HK-2 (cell line): ENCODE results near the gene RASSF10.

Experiments
- DNase-seq: peaks from one replicate; pipeline ENCODE4 v3.0.0-alpha.2; 2018; ENCODE audit not compliant: unreplicated experiment

The RASSF10 gene

DNA sequence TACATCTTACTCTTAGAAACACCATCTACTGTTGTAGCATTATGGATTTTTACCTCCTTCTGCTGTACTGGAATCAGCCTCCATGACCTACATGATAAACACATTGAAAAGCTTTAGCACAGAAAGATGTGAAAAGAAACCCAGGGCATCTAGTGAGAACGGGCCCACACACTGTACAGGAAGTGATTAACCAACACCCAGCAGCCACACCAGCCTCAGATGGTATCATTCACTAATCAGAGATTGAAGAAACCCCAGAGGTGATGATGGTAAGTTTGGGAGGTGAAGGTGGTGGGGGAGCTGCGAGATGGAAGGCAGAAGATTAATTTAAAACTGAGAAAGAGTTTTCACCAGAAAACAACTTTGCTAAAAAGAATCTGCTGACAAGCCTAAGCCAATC, 46.1 kb downstream of the RASSF10 start:
- DNase-seq = no peak

DNA sequence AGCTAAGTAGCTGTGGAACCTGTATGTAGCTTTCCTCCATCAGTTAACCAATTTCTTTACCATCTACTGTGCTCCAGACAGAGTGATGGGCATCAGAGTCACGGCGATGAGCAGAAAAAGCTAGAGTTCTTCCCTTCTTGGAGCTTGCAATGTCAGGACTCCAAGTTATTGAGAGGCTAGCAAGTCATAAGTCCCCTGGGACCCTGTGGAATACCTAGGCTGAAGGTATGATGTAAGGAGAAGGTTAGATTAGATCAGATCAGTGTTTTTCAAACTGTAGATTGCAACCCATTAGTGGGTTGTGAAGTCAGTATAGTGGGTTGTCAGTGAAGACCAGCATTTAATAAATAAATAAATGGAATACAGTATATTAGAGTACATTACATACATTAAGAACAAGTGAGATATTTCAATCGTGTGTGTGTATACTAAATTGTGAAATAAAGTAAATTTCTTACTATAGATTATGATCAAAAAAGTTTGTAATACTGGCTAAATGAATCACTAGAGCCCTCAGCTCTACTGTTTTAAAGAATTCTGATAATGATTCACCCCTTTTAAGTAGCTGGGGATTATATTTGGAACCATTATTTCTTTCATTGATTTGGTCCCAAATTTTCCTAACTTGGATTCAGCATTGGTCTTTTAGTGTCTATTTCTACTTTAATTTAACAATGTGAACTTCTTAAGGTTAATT, 52.3 kb downstream of the RASSF10 start:
- DNase-seq = no peak
